ENCODE measurements around the gene ATPAF1. TPM values are rescaled to one million over a fixed set of nuclear protein-coding genes. Genes with fewer than 3 reads are reported as not detected.

The ATPAF1 gene
- total and polyA plus RNA-seq, 3 donors from 2014 or later: 76.7 to 98.9 (median 85.9) TPM

- Histone ChIP-seq H3K27me3 (no peaks in the 10 kb centered on the region), H3K36me3 (ENCODE audit: low read depth, missing control alignments) (no peaks in the 10 kb centered on the region), H3K4me3 (no peak overlapping the region), H3K4me1 (no peaks in the 10 kb centered on the region), H3K9me3 (no peaks in the 10 kb centered on the region), H3K27ac (no peak overlapping the region)
- intact Hi-C loops (cut with DNase I; ENCODE audit: low total_unique reads): no loop called here
- WGBS, 2 donors: 97 to 98% methylated on average over 3 of the region's 3 CpGs
- TF ChIP-seq CTCF (IDR thresholded peaks at IDR 0.05): no peak
- TF ChIP-seq POLR2A (IDR thresholded peaks at IDR 0.05): no peak
- DNase-seq: no peak
Measured at GRCh38 chr1:46650491-46650890, 17.7 kb downstream of the ATPAF1 start.

GRCh38 chr1:46649764-46650163 lies 18.4 kb downstream of the ATPAF1 start:
- intact Hi-C loops (cut with DNase I; ENCODE audit: low total_unique reads): no loop called here
- Histone ChIP-seq H3K4me1 (no peaks in the 10 kb centered on the region), H3K9me3 (no peaks in the 10 kb centered on the region), H3K27ac (no peak overlapping the region), H3K4me3 (no peak overlapping the region), H3K36me3 (ENCODE audit: low read depth, missing control alignments) (no peaks in the 10 kb centered on the region), H3K27me3 (no peaks in the 10 kb centered on the region)
- no peak for TF ChIP-seq CTCF (IDR thresholded peaks at IDR 0.05)
- no peak for TF ChIP-seq POLR2A (IDR thresholded peaks at IDR 0.05)
- WGBS, 2 donors: 94 to 98% methylated on average over 2 of the region's 2 CpGs
- DNase-seq: no peak

GRCh38 chr1:46647611-46648010 lies 20.6 kb downstream of the ATPAF1 start:
- intact Hi-C loops (cut with DNase I; ENCODE audit: low total_unique reads): no loop called here
- 98 to 100% methylated on average over 3 of the region's 3 CpGs for WGBS, 2 donors
- Histone ChIP-seq H3K9me3 (no peaks in the 10 kb centered on the region), H3K36me3 (ENCODE audit: low read depth, missing control alignments) (no peaks in the 10 kb centered on the region), H3K27me3 (no peaks in the 10 kb centered on the region), H3K27ac (no peak overlapping the region), H3K4me3 (no peak overlapping the region), H3K4me1 (no peaks in the 10 kb centered on the region)
- TF ChIP-seq POLR2A (IDR thresholded peaks at IDR 0.05): no peak
- TF ChIP-seq CTCF (IDR thresholded peaks at IDR 0.05): no peak
- DNase-seq: no peak

GRCh38 chr1:46646844-46647243 lies 21.3 kb downstream of the ATPAF1 start:
- 84 to 89% methylated on average over 2 of the region's 2 CpGs for whole genome bisulfite sequencing, 2 donors

More at GRCh38 chr1:46646844-46647243, 21.3 kb downstream of the ATPAF1 start:
- no peak for TF ChIP-seq CTCF (IDR thresholded peaks at IDR 0.05)
- TF ChIP-seq POLR2A (IDR thresholded peaks at IDR 0.05): no peak
- H3K4me1 ChIP-seq: no peaks in the 10 kb centered on the region
- no peak overlapping the region for H3K27ac ChIP-seq
- H3K4me3 ChIP-seq: no peak overlapping the region
- no peak for DNase-seq
- intact Hi-C loops (cut with DNase I; ENCODE audit: low total_unique reads): no loop called here
- no peaks in the 10 kb centered on the region for H3K27me3 ChIP-seq
- no peaks in the 10 kb centered on the region for H3K9me3 ChIP-seq
- H3K36me3 ChIP-seq (ENCODE audit: low read depth, missing control alignments): no peaks in the 10 kb centered on the region

Data from testis (tissue), 3 donors.